Neural cell (in vitro differentiated cells): ENCODE data around the gene IL21R. TPM values are rescaled to one million over a fixed set of nuclear protein-coding genes. Genes with fewer than 3 reads are reported as not detected.

ENCODE experiments used
- H2AFZ ChIP-seq: fragments of 200-600, 300-800 bp; sonication (generic), shearing (Covaris generic); 2 replicates; pipeline ENCODE4 v1.6.0; 2014; ENCODE audit warnings: low read depth, mild to moderate bottlenecking, antibody characterized with exemption, low read length, moderate library complexity
- H3F3A ChIP-seq: fragments of 200-600 bp; shearing (Covaris generic); 2 replicates; pipeline ENCODE4 v1.6.1; 2016; ENCODE audit warnings: mild to moderate bottlenecking, moderate library complexity, mixed read lengths, antibody characterized with exemption, low read length; ENCODE audit not compliant: insufficient read depth, poor library complexity, severe bottlenecking
- H3K27ac ChIP-seq: fragments of 200-600, 300-800 bp; sonication (generic), shearing (Covaris generic); 2 replicates; pipeline ENCODE4 v1.5.1; 2014; ENCODE audit warnings: mild to moderate bottlenecking, low read length, moderate library complexity
- H3K27me3 ChIP-seq: fragments of 300-800, 200-600 bp; sonication (generic), shearing (Covaris generic); 2 replicates; pipeline ENCODE4 v1.6.0; 2014; ENCODE audit warnings: mild to moderate bottlenecking, low read depth, low read length, moderate library complexity; ENCODE audit not compliant: insufficient read depth
- H3K36me3 ChIP-seq: fragments of 300-800, 200-600 bp; sonication (generic), shearing (Covaris generic); 2 replicates; pipeline ENCODE4 v1.5.1; 2014; ENCODE audit warnings: mild to moderate bottlenecking, antibody characterized with exemption, low read length, moderate library complexity; ENCODE audit not compliant: insufficient read depth
- H3K4me2 ChIP-seq: fragments of 300-800, 200-600 bp; sonication (generic), shearing (Covaris generic); 2 replicates; pipeline ENCODE4 v1.6.0; 2014; ENCODE audit warnings: mild to moderate bottlenecking, low read length
- H3K4me3 ChIP-seq: fragments of 300-800, 200-600 bp; sonication (generic), shearing (Covaris generic); 2 replicates; pipeline ENCODE4 v1.5.1; 2014; ENCODE audit warnings: mild to moderate bottlenecking, low read length, moderate library complexity
- H3K79me2 ChIP-seq: fragments of 200-600 bp; shearing (Covaris generic); replicated peaks from 2 replicates; pipeline ENCODE4 v1.6.0; 2014; ENCODE audit warnings: mild to moderate bottlenecking, low read length, moderate library complexity; ENCODE audit not compliant: insufficient read depth
- H3K9ac ChIP-seq: fragments of 300-800, 200-600 bp; sonication (generic), shearing (Covaris generic); 2 replicates; pipeline ENCODE4 v1.6.1; 2016; ENCODE audit warnings: mild to moderate bottlenecking, low read length, mixed read lengths
- H3K9me2 ChIP-seq: fragments of 200-600 bp; shearing (Covaris generic); 2 replicates; pipeline ENCODE4 v1.6.1; 2016; ENCODE audit warnings: mild to moderate bottlenecking, low read length, mixed read lengths; ENCODE audit not compliant: insufficient read depth
- H3K9me3 ChIP-seq: fragments of 200-600, 300-800 bp; sonication (generic), shearing (Covaris generic); 2 replicates; pipeline ENCODE4 v1.6.1; 2016; ENCODE audit warnings: mild to moderate bottlenecking, mixed run types, low read length, moderate library complexity, mixed read lengths
- H4K20me1 ChIP-seq: fragments of 200-600 bp; shearing (Covaris generic); 2 replicates; pipeline ENCODE4 v1.6.1; 2016; ENCODE audit warnings: mild to moderate bottlenecking, mixed run types; ENCODE audit not compliant: insufficient read depth
- EP300 ChIP-seq: fragments of 450-650 bp; conservative IDR thresholded peaks from 2 replicates; pipeline ENCODE4 v1.6.1; 2014; ENCODE audit warnings: antibody characterized with exemption, mild to moderate bottlenecking, moderate library complexity; ENCODE audit not compliant: poor library complexity, severe bottlenecking
- EZH2 ChIP-seq: fragments of 200-600, 300-800 bp; shearing (Covaris generic), sonication (generic); IDR thresholded peaks from 2 replicates; pipeline ENCODE4 v1.6.1; 2014; ENCODE audit warnings: antibody characterized with exemption, low read length, borderline replicate concordance, mild to moderate bottlenecking; ENCODE audit not compliant: insufficient read depth, poor library complexity, severe bottlenecking
- MXI1 ChIP-seq: fragments of 450-650 bp; conservative IDR thresholded peaks from 2 replicates; pipeline ENCODE4 v1.6.1; 2014; ENCODE audit warnings: antibody characterized with exemption, mild to moderate bottlenecking; ENCODE audit not compliant: poor library complexity, severe bottlenecking
- POLR2AphosphoS5 ChIP-seq: IDR thresholded peaks from 2 replicates; pipeline ENCODE4 v1.6.1; 2012
- RAD21 ChIP-seq: fragments of 450-650 bp; conservative IDR thresholded peaks from 2 replicates; pipeline ENCODE4 v1.6.1; 2014; ENCODE audit warnings: antibody characterized with exemption, mild to moderate bottlenecking, moderate library complexity
- REST ChIP-seq: IDR thresholded peaks from 2 replicates; pipeline ENCODE4 v1.6.1; 2012; ENCODE audit warnings: borderline replicate concordance
- SMC3 ChIP-seq: fragments of 450-650 bp; conservative IDR thresholded peaks from 2 replicates; pipeline ENCODE4 v1.6.1; 2014; ENCODE audit warnings: antibody characterized with exemption, mild to moderate bottlenecking, moderate library complexity; ENCODE audit not compliant: poor library complexity
- TAF1 ChIP-seq: IDR thresholded peaks from 2 replicates; pipeline ENCODE4 v1.6.1; 2012; ENCODE audit warnings: low read depth
- polyA plus RNA-seq: library from polyadenylated mRNA; depleted of rRNA; stranded (reverse); fragments of >200 nt; gene quantifications from 2 replicates; pipeline ENCODE4 v1.2.3, GENCODE V29; 2014
- TF ChIP-seq, protein P1 (sequence below): fragments of 450-650 bp; IDR thresholded peaks from 2 replicates; pipeline ENCODE4 v1.5.1; 2014; ENCODE audit warnings: antibody characterized with exemption, mild to moderate bottlenecking, moderate library complexity; ENCODE audit not compliant: poor library complexity, severe bottlenecking

The IL21R gene
- polyA plus RNA-seq, 1 donor from 2014 or later: not detected

DNA sequence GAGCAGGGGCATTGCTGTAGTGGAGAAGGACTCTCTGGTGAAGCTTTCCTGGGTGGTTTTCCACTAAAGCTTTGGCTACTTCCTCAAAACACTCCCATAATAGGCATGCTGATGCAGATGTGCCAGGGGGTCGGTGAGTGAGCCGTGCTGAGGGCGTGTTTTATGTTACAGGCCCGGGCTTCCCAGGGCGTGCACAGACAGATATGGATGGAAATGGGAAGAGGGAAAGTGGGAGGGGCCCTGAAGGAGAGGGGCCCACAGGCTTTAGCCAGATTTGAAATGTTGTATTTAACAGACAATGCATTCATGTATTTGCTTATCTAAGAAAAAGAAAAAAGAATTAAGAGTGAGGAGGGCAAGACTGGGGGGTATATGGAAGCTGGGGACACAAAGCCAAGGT lies 56.3 kb downstream of the IL21R start:
- no peak overlapping the region for H3K4me3 ChIP-seq
- H4K20me1 ChIP-seq: no peaks in the 10 kb centered on the region
- H2AFZ ChIP-seq: no peak overlapping the region
- H3K9me2 ChIP-seq: no peaks in the 10 kb centered on the region
- no peaks in the 10 kb centered on the region for H3K27me3 ChIP-seq
- no peaks in the 10 kb centered on the region for H3K36me3 ChIP-seq
- H3K9me3 ChIP-seq: no peaks in the 10 kb centered on the region
- TF ChIP-seq POLR2AphosphoS5 (no peak), SMC3 (no peak), RAD21 (no peak), TAF1 (no peak), EZH2 (no peak), EP300 (no peak), REST (no peak), MXI1 (no peak)
- TF ChIP-seq, protein P1, sequence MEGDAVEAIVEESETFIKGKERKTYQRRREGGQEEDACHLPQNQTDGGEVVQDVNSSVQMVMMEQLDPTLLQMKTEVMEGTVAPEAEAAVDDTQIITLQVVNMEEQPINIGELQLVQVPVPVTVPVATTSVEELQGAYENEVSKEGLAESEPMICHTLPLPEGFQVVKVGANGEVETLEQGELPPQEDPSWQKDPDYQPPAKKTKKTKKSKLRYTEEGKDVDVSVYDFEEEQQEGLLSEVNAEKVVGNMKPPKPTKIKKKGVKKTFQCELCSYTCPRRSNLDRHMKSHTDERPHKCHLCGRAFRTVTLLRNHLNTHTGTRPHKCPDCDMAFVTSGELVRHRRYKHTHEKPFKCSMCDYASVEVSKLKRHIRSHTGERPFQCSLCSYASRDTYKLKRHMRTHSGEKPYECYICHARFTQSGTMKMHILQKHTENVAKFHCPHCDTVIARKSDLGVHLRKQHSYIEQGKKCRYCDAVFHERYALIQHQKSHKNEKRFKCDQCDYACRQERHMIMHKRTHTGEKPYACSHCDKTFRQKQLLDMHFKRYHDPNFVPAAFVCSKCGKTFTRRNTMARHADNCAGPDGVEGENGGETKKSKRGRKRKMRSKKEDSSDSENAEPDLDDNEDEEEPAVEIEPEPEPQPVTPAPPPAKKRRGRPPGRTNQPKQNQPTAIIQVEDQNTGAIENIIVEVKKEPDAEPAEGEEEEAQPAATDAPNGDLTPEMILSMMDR: no peak
- no peaks in the 10 kb centered on the region for H3K79me2 ChIP-seq
- H3F3A ChIP-seq: no peaks in the 10 kb centered on the region
- H3K4me2 ChIP-seq: no peak overlapping the region
- no peak overlapping the region for H3K9ac ChIP-seq
- no peak overlapping the region for H3K27ac ChIP-seq

- Histone ChIP-seq H3F3A (no peaks in the 10 kb centered on the region), H3K9me3 (no peaks in the 10 kb centered on the region), H3K9me2 (no peaks in the 10 kb centered on the region), H3K79me2 (no peaks in the 10 kb centered on the region), H3K27ac (no peak overlapping the region), H3K36me3 (no peaks in the 10 kb centered on the region), H3K27me3 (no peaks in the 10 kb centered on the region), H3K4me3 (no peak overlapping the region), H2AFZ (no peak overlapping the region), H3K9ac (no peak overlapping the region), H3K4me2 (no peak overlapping the region), H4K20me1 (no peaks in the 10 kb centered on the region)
- no peak for TF ChIP-seq TAF1
- no peak for TF ChIP-seq REST
- no peak for TF ChIP-seq EP300
- no peak for TF ChIP-seq EZH2
- TF ChIP-seq SMC3: no peak
Observed at GRCh38 chr16:27458987-27459688, 57.2 kb downstream of the IL21R start.
